Measurements from ENCODE around the gene ACER2. TPM values are rescaled to one million over a fixed set of nuclear protein-coding genes. Genes with fewer than 3 reads are reported as not detected.
"Not testable (repeated sequence)": the region's sequence is repeated elsewhere in the genome, so short reads cannot be mapped to it uniquely, and the experiment has no call there.

ACER2 gene
- total RNA-seq, 4 donors from 2014 or later, result 3.5 to 4.2 (median 4.0) TPM

DNA sequence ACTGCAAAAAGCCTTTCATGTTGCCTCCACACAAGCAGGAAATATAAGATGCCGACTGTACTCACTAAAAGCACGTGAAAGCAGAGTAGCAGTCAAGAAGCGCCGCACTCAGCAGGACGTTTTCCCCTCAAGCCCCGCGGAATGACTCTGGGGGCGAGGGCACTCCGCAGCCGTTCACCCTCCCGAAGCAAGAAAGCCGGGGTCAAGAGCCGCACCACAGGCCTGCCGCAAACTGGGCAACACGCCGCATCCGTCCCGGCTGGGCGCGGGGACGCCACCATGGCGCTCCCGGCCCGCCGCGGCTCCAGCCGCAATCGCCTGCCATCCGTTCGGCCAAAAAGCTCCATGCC lies 29.1 kb upstream of the ACER2 start:
- no peak for TF ChIP-seq POLR2A (IDR thresholded peaks at IDR 0.05)
- TF ChIP-seq, protein P1, sequence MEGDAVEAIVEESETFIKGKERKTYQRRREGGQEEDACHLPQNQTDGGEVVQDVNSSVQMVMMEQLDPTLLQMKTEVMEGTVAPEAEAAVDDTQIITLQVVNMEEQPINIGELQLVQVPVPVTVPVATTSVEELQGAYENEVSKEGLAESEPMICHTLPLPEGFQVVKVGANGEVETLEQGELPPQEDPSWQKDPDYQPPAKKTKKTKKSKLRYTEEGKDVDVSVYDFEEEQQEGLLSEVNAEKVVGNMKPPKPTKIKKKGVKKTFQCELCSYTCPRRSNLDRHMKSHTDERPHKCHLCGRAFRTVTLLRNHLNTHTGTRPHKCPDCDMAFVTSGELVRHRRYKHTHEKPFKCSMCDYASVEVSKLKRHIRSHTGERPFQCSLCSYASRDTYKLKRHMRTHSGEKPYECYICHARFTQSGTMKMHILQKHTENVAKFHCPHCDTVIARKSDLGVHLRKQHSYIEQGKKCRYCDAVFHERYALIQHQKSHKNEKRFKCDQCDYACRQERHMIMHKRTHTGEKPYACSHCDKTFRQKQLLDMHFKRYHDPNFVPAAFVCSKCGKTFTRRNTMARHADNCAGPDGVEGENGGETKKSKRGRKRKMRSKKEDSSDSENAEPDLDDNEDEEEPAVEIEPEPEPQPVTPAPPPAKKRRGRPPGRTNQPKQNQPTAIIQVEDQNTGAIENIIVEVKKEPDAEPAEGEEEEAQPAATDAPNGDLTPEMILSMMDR (IDR thresholded peaks at IDR 0.05), result no peak
- H3K36me3 ChIP-seq, result peaks cover 0 to 40% (median 0%) of the 10 kb centered on the region in 3 donors
- H3K9me3 ChIP-seq, result no peaks in the 10 kb centered on the region
- peak overlapping the region; percentile 58 to 81 (median 76) for H3K4me3 ChIP-seq
- H3K27me3 ChIP-seq, result no peaks in the 10 kb centered on the region
- H3K27ac ChIP-seq, result peak overlapping the region; percentile 89 to 96 (median 92)
- DNase-seq, result peak in 2 of 3 donors; percentile 47 to 64
- peaks cover 0 to 30% (median 4%) of the 10 kb centered on the region in 4 donors for H3K4me1 ChIP-seq

DNA sequence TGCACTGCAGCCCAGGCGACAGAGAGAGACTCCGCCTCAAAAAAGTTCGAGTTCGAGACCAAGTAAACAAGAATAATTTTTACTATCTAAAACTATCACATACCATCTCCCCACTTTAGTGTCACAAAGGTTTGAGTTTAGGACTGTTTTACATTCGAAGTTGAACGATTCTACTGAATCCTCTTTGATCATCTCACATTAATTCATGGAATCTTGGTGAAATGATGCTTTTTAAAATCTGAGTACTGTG lies 28.1 kb upstream of the ACER2 start:
- Histone ChIP-seq H3K4me1 (peaks cover 0 to 30% (median 4%) of the 10 kb centered on the region in 4 donors), H3K4me3 (peak overlapping the region; percentile 58 to 81 (median 76)), H3K36me3 (peaks cover 0 to 29% (median 0%) of the 10 kb centered on the region in 3 donors), H3K27ac (peak overlapping the region; percentile 89 to 96 (median 92)), H3K27me3 (no peaks in the 10 kb centered on the region), H3K9me3 (no peaks in the 10 kb centered on the region)
- DNase-seq, result no peak
- TF ChIP-seq POLR2A (IDR thresholded peaks at IDR 0.05), result no peak
- TF ChIP-seq, protein P1 (IDR thresholded peaks at IDR 0.05), result no peak

DNA sequence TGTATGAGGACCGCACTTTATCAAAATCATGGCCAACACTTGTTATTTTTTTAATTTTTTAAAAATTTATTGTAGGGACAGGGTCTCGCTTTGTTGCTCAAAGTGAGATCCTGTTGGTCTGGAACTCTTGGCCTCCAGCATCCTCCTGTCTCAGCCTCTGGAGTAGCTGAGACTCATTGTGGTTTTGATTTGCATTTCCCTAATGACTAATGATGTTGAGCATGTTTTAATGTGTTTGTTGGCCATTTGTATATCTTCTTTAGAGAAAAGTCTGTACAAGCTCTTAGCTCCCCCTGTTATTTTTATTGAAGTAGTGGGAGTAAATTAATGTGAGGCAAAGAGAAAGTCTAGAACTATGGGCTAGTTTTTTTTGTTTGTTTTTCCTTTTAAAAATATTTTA lies 27.2 kb upstream of the ACER2 start:
- no peak for DNase-seq
- H3K4me3 ChIP-seq, result no peak overlapping the region
- TF ChIP-seq, protein P1 (IDR thresholded peaks at IDR 0.05), result no peak
- TF ChIP-seq POLR2A (IDR thresholded peaks at IDR 0.05), result no peak
- H3K27me3 ChIP-seq, result no peaks in the 10 kb centered on the region
- no peaks in the 10 kb centered on the region for H3K9me3 ChIP-seq
- no peak overlapping the region for H3K27ac ChIP-seq
- H3K4me1 ChIP-seq, result peaks cover 0 to 30% (median 4%) of the 10 kb centered on the region in 4 donors
- peaks cover 0 to 20% (median 0%) of the 10 kb centered on the region in 3 donors for H3K36me3 ChIP-seq

DNA sequence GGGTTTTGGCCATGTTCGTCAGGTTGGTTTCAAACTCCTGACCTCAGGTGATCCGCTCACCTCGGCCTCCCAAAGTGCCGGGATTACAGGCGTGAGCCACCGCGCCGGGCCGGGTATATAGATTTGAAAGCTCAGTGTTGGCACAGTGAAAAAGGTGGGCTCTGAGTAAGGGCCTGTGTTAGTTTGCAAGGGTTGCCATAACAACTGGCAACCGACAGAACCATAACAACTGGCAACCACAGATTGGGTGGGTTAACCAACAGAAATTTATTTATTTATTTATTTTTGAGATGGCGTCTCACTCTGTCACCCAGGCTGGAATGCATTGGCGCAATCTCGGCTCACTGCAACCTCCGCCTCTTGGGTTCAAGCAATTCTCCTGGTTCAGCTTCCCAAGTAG lies 23.6 kb upstream of the ACER2 start:
- H3K36me3 ChIP-seq, H3K4me1 ChIP-seq, H3K27ac ChIP-seq, H3K4me3 ChIP-seq, H3K27me3 ChIP-seq, DNase-seq, H3K9me3 ChIP-seq: not testable (repeated sequence)

DNA sequence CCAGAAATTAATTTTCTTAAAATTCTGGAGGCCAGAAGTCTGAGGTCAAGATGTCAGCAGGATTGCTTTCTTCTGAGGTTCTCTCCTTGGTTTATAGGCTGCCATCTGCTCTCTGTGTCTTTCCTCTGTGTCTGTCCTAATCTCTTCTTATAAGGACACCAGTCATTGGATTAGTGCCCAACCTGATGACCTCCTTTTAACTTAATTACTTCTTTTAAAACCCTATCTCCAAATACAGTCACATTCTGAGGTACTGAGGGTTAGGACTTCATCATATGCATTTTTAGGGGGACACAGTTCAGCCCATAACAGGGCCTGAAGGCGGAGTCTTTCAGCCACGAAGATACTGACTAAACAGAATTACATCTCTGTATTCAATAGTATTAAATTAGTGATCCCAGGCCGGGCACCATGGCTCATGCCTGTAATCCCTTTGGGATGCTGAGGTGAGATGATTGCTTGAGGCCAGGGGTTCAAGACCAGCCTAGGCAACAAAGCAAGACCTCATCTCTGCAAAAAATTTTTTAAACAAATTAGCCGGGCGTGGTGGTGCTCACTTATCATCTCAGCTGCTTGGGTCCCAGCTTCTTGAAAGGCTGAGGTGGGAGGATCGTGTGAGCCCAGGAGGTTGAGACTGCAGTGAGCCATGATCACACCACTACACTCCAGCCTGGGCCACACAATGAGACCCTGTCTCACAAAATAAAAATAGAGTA lies 22.9 kb upstream of the ACER2 start:
- Histone ChIP-seq H3K9me3 (no peaks in the 10 kb centered on the region), H3K27ac (no peak overlapping the region), H3K27me3 (no peaks in the 10 kb centered on the region), H3K4me3 (no peak overlapping the region), H3K4me1 (peaks cover 0 to under 1% (median 0%) of the 10 kb centered on the region in 4 donors), H3K36me3 (no peaks in the 10 kb centered on the region)
- no peak for TF ChIP-seq POLR2A (IDR thresholded peaks at IDR 0.05)
- TF ChIP-seq, protein P1 (IDR thresholded peaks at IDR 0.05), result no peak
- DNase-seq, result no peak

DNA sequence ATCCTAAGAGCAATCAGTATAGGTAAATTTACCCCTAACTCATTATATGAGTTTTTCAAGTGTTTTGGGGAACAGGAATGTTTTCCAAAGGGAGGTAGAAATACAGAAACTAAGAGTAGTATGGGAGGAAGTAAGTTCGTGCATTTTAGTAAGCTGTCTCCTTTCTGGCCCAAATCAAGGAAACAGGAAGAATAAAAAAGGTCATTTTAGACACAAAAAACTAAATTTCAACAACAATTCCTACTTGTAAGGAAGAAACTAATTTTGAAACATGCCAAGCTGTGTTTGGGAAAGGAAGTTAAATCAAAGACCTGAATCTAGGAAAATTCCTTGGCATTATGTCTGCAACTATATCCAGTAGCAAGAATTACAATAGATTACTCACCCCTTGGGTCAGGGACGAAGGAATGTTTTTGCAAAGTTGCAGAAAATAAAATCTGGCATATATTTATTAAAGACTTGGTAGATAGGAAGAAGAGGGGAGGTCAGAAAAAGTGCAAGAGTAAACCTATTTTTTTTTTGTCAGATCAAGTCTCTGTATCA lies 22.2 kb upstream of the ACER2 start:
- Histone ChIP-seq H3K36me3 (no peaks in the 10 kb centered on the region), H3K4me1 (no peaks in the 10 kb centered on the region), H3K9me3 (no peaks in the 10 kb centered on the region), H3K27ac (no peak overlapping the region), H3K27me3 (no peaks in the 10 kb centered on the region), H3K4me3 (no peak overlapping the region)
- TF ChIP-seq POLR2A (IDR thresholded peaks at IDR 0.05), result no peak
- TF ChIP-seq, protein P1 (IDR thresholded peaks at IDR 0.05), result no peak
- no peak for DNase-seq

All from Peyer's patch (tissue), 4 donors.